Mucosa of stomach (tissue), 1 donor: ENCODE data around the gene NGDN.

Source experiments
- H3K27me3 ChIP-seq: one replicate; pipeline ENCODE4 v1.7.0; 2013; ENCODE audit warnings: mild to moderate bottlenecking, low read length; ENCODE audit not compliant: control insufficient read depth, insufficient read depth
- H3K36me3 ChIP-seq: one replicate; pipeline ENCODE4 v1.7.0; 2013; ENCODE audit warnings: low read length; ENCODE audit not compliant: control insufficient read depth, insufficient read depth
- H3K4me1 ChIP-seq: one replicate; pipeline ENCODE4 v1.7.0; 2013; ENCODE audit warnings: mild to moderate bottlenecking, low read length; ENCODE audit not compliant: control insufficient read depth, insufficient read depth
- H3K4me3 ChIP-seq: one replicate; pipeline ENCODE4 v1.7.0; 2013; ENCODE audit warnings: low read length
- H3K9ac ChIP-seq: one replicate; pipeline ENCODE4 v1.7.0; 2013; ENCODE audit warnings: mild to moderate bottlenecking, low read length, moderate library complexity
- H3K9me3 ChIP-seq: one replicate; pipeline ENCODE4 v1.7.0; 2013; ENCODE audit warnings: mild to moderate bottlenecking, low read length, moderate library complexity; ENCODE audit not compliant: control insufficient read depth
- donor health status: Pancreatic carcinoma.

NGDN gene

DNA sequence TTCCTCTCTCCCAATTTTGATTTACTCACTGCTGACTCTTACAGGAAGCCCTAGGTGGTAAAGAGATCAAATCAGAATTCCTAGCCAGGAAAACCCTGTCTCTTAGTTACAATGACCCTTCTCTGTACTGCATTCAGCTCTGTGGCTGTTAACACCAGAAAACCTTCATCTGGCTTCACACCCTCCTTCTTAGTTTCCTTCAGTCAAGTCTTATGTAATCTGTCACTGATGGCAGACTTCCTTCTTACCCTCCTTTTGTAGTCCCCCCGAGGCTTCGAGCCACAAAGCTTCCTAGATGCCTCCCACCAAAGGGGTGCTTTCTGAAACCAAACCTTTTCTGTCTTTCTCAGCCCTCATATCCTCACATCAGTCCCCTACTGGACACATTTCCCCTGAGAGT lies 16.5 kb downstream of the NGDN start:
- Histone ChIP-seq H3K4me3 (no peak overlapping the region), H3K4me1 (no peaks in the 10 kb centered on the region), H3K27me3 (no peaks in the 10 kb centered on the region), H3K9me3 (no peaks in the 10 kb centered on the region), H3K36me3 (no peaks in the 10 kb centered on the region), H3K9ac (no peak overlapping the region)

DNA sequence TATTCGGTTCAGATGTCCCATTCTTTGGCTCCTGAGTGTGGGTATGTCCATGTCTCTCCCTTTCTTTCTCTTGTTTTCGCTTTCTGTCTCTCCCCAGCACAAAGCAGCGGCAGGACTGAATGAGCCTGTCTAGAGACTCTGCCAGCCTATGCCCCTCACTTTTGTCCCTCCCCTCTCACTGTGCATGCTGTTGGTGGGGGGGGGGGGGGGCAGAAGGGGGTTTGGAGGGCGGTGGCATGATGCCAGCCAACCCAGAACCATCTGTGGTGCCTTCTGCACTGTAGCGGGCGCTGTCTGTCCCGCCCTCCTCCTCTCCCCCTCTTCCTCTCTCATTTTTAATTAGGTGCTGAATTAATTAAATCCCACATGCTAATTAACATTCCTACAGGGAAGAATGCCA lies 17.7 kb downstream of the NGDN start:
- H3K9me3 ChIP-seq: no peaks in the 10 kb centered on the region
- no peak overlapping the region for H3K9ac ChIP-seq
- no peak overlapping the region for H3K4me3 ChIP-seq
- no peaks in the 10 kb centered on the region for H3K36me3 ChIP-seq
- no peaks in the 10 kb centered on the region for H3K27me3 ChIP-seq
- no peaks in the 10 kb centered on the region for H3K4me1 ChIP-seq

- Histone ChIP-seq H3K27me3 (no peaks in the 10 kb centered on the region), H3K9me3 (no peaks in the 10 kb centered on the region), H3K36me3 (no peaks in the 10 kb centered on the region), H3K4me3 (no peak overlapping the region), H3K9ac (no peak overlapping the region), H3K4me1 (no peaks in the 10 kb centered on the region)
Measured at GRCh38 chr14:23492618-23493272, 23.2 kb downstream of the NGDN start.

- no peaks in the 10 kb centered on the region for H3K36me3 ChIP-seq
- no peaks in the 10 kb centered on the region for H3K4me1 ChIP-seq
- H3K9ac ChIP-seq: no peak overlapping the region
- no peaks in the 10 kb centered on the region for H3K9me3 ChIP-seq
- no peak overlapping the region for H3K4me3 ChIP-seq
- no peaks in the 10 kb centered on the region for H3K27me3 ChIP-seq
Measured at GRCh38 chr14:23494223-23494622, 24.7 kb downstream of the NGDN start.

GRCh38 chr14:23512156-23512555 lies 42.7 kb downstream of the NGDN start:
- Histone ChIP-seq H3K9me3 (no peaks in the 10 kb centered on the region), H3K27me3 (no peaks in the 10 kb centered on the region), H3K4me1 (no peaks in the 10 kb centered on the region), H3K36me3 (no peaks in the 10 kb centered on the region), H3K9ac (no peak overlapping the region), H3K4me3 (no peak overlapping the region)

- Histone ChIP-seq H3K9me3 (no peaks in the 10 kb centered on the region), H3K27me3 (no peaks in the 10 kb centered on the region), H3K4me3 (no peak overlapping the region), H3K36me3 (no peaks in the 10 kb centered on the region), H3K9ac (no peak overlapping the region), H3K4me1 (no peaks in the 10 kb centered on the region)
Measured at GRCh38 chr14:23513005-23513817, 43.7 kb downstream of the NGDN start.

DNA sequence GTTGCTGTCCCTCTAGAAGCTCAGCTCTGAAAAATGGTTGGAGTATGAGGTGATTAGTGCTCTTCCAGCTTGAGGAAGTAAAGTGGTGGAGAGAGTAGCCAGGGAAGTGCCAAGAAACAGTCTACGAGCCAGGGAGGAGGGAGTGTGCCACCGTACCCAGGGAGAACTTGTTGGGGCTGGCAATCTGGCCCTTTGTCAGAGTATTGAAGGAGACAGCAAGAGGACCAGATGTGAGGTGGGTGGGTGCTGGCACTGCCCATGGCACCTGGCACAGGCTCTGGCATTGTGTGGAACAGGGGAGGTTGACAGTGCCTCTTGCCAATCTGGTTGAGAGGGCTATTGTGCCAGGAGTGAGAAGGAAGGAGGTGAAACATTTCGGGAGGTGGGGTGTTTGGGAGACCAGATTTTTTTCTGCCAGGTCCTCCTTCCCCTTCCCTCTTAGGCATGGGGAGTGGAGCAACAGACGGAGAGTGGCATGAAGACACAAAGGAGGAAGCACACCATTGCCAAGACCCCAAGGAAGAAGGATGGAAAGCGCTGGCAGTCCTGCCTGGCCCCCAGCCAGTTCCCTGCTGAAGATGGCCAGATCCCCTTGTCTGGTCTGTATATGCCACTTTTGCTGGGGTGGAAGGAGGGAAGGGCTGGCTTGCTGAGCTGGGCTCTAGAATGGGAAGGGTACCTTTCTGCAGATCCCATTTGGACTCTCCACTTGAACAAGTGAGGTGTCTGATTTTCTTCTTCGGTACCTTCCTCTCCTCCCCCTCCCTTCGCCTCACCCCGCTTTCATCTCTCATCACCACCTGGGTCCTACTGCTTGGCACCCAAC lies 44.5 kb downstream of the NGDN start:
- no peak overlapping the region for H3K4me3 ChIP-seq
- H3K9me3 ChIP-seq: no peaks in the 10 kb centered on the region
- H3K4me1 ChIP-seq: no peaks in the 10 kb centered on the region
- no peaks in the 10 kb centered on the region for H3K36me3 ChIP-seq
- H3K9ac ChIP-seq: no peak overlapping the region
- no peaks in the 10 kb centered on the region for H3K27me3 ChIP-seq

- H3K36me3 ChIP-seq: no peaks in the 10 kb centered on the region
- no peaks in the 10 kb centered on the region for H3K9me3 ChIP-seq
- no peak overlapping the region for H3K4me3 ChIP-seq
- H3K9ac ChIP-seq: no peak overlapping the region
- H3K4me1 ChIP-seq: no peaks in the 10 kb centered on the region
- no peaks in the 10 kb centered on the region for H3K27me3 ChIP-seq
Measured at GRCh38 chr14:23514644-23514957, 45.1 kb downstream of the NGDN start.

GRCh38 chr14:23517650-23518326 lies 48.3 kb downstream of the NGDN start:
- H3K4me3 ChIP-seq: no peak overlapping the region
- H3K9ac ChIP-seq: no peak overlapping the region
- no peaks in the 10 kb centered on the region for H3K9me3 ChIP-seq
- no peaks in the 10 kb centered on the region for H3K4me1 ChIP-seq
- no peaks in the 10 kb centered on the region for H3K27me3 ChIP-seq
- no peaks in the 10 kb centered on the region for H3K36me3 ChIP-seq

- no peak overlapping the region for H3K4me3 ChIP-seq
- no peaks in the 10 kb centered on the region for H3K9me3 ChIP-seq
Measured at GRCh38 chr14:23518709-23519108, 49.2 kb downstream of the NGDN start.

GRCh38 chr14:23520899-23521533 lies 51.5 kb downstream of the NGDN start:
- no peaks in the 10 kb centered on the region for H3K4me1 ChIP-seq
- H3K27me3 ChIP-seq: no peaks in the 10 kb centered on the region
- no peak overlapping the region for H3K4me3 ChIP-seq
- no peaks in the 10 kb centered on the region for H3K9me3 ChIP-seq
- no peak overlapping the region for H3K9ac ChIP-seq
- no peaks in the 10 kb centered on the region for H3K36me3 ChIP-seq

More at GRCh38 chr14:23518709-23519108, 49.2 kb downstream of the NGDN start:
- H3K9ac ChIP-seq: no peak overlapping the region
- no peaks in the 10 kb centered on the region for H3K4me1 ChIP-seq
- no peaks in the 10 kb centered on the region for H3K27me3 ChIP-seq
- H3K36me3 ChIP-seq: no peaks in the 10 kb centered on the region
